ENCODE results near the gene C20orf141. TPM values are rescaled to one million over a fixed set of nuclear protein-coding genes. Genes with fewer than 3 reads are reported as not detected.
A peak's percentile ranks its signal among the peaks of the same experiment; 100 is the strongest.
"Not testable (repeated sequence)": the region's sequence is repeated elsewhere in the genome, so short reads cannot be mapped to it uniquely, and the experiment has no call there.

C20orf141 gene
- total and polyA plus RNA-seq, 5 donors, result not detected

- Histone ChIP-seq H3K9me3 (ENCODE audit: control insufficient read depth, low read length) (no peaks in the 10 kb centered on the region), H3K27me3 (ENCODE audit: control insufficient read depth, insufficient read depth) (no peaks in the 10 kb centered on the region), H3K4me3 (ENCODE audit: low read length) (peak within 1 kb of the TSS; percentile 9), H3K4me1 (ENCODE audit: control insufficient read depth, insufficient read depth, low read length) (no peaks in the 10 kb centered on the region), H3K27ac (ENCODE audit: low read length) (no peak within 1 kb of the TSS)
- ATAC-seq, result peak; percentile 32 to 45
- DNase-seq, result no peak
- WGBS, result 1% methylated on average over 51 of the region's 52 CpGs
- intact Hi-C loops (cut with DNase I), result no loop called here
Measured at GRCh38 chr20:2800521-2801285, 14.1 kb upstream of the C20orf141 start, which contains the start of gene CPXM1. TSS of gene CPXM1 (minus strand) at chr20:2800627. CDS start at chr20:2800572, 55 bp downstream.

- 12% methylated on average over 13 of the region's 13 CpGs for WGBS
- no peaks in the 10 kb centered on the region for H3K9me3 ChIP-seq (ENCODE audit: control insufficient read depth, low read length)
- intact Hi-C loops (cut with DNase I), result no loop called here
- no peak for ATAC-seq
- H3K27ac ChIP-seq (ENCODE audit: low read length), result no peak overlapping the region
- no peak overlapping the region for H3K4me3 ChIP-seq (ENCODE audit: low read length)
- H3K4me1 ChIP-seq (ENCODE audit: control insufficient read depth, insufficient read depth, low read length), result no peaks in the 10 kb centered on the region
- H3K27me3 ChIP-seq (ENCODE audit: control insufficient read depth, insufficient read depth), result no peaks in the 10 kb centered on the region
- no peak for DNase-seq
Measured at GRCh38 chr20:2801286-2801728, 13.5 kb upstream of the C20orf141 start.

- intact Hi-C loops (cut with DNase I), result no loop called here
- Histone ChIP-seq H3K4me1 (ENCODE audit: control insufficient read depth, insufficient read depth, low read length) (no peaks in the 10 kb centered on the region), H3K9me3 (ENCODE audit: control insufficient read depth, low read length) (no peaks in the 10 kb centered on the region), H3K27ac (ENCODE audit: low read length) (no peak overlapping the region), H3K4me3 (ENCODE audit: low read length) (no peak overlapping the region), H3K27me3 (ENCODE audit: control insufficient read depth, insufficient read depth) (peaks cover 2% of the 10 kb centered on the region)
- WGBS, result 48% methylated on average over 16 of the region's 16 CpGs
- DNase-seq, result no peak
- ATAC-seq, result no peak
Measured at GRCh38 chr20:2804041-2804828, 10.6 kb upstream of the C20orf141 start.

- intact Hi-C loops (cut with DNase I), result no loop called here
- peaks cover 2% of the 10 kb centered on the region for H3K27me3 ChIP-seq (ENCODE audit: control insufficient read depth, insufficient read depth)
- no peaks in the 10 kb centered on the region for H3K9me3 ChIP-seq (ENCODE audit: control insufficient read depth, low read length)
- ATAC-seq, result peak; percentile 56 to 58
- no peak overlapping the region for H3K27ac ChIP-seq (ENCODE audit: low read length)
- WGBS, result 9% methylated on average over 49 of the region's 49 CpGs
- DNase-seq, result peak in 1 of 3 donors; percentile 61
- no peaks in the 10 kb centered on the region for H3K4me1 ChIP-seq (ENCODE audit: control insufficient read depth, insufficient read depth, low read length)
- H3K4me3 ChIP-seq (ENCODE audit: low read length), result no peak overlapping the region
Measured at GRCh38 chr20:2804852-2805688, 9.7 kb upstream of the C20orf141 start.

GRCh38 chr20:2805689-2806350, 9.0 kb upstream of the C20orf141 start:
- DNase-seq, result no peak
- intact Hi-C loops (cut with DNase I), result no loop called here
- no peak for ATAC-seq
- no peak overlapping the region for H3K27ac ChIP-seq (ENCODE audit: low read length)
- no peaks in the 10 kb centered on the region for H3K4me1 ChIP-seq (ENCODE audit: control insufficient read depth, insufficient read depth, low read length)
- H3K27me3 ChIP-seq (ENCODE audit: control insufficient read depth, insufficient read depth), result peaks cover 2% of the 10 kb centered on the region
- H3K4me3 ChIP-seq (ENCODE audit: low read length), result no peak overlapping the region
- no peaks in the 10 kb centered on the region for H3K9me3 ChIP-seq (ENCODE audit: control insufficient read depth, low read length)
- 26% methylated on average over 22 of the region's 22 CpGs for WGBS

GRCh38 chr20:2806351-2806701, 8.5 kb upstream of the C20orf141 start:
- peaks cover 2% of the 10 kb centered on the region for H3K27me3 ChIP-seq (ENCODE audit: control insufficient read depth, insufficient read depth)
- 44% methylated on average over 4 of the region's 4 CpGs for WGBS
- H3K4me1 ChIP-seq (ENCODE audit: control insufficient read depth, insufficient read depth, low read length), result no peaks in the 10 kb centered on the region
- no peak overlapping the region for H3K4me3 ChIP-seq (ENCODE audit: low read length)
- H3K27ac ChIP-seq (ENCODE audit: low read length), result no peak overlapping the region
- DNase-seq (no peak), ATAC-seq (no peak)
- H3K9me3 ChIP-seq (ENCODE audit: control insufficient read depth, low read length), result no peaks in the 10 kb centered on the region
- intact Hi-C loops (cut with DNase I), result no loop called here

- DNase-seq, result no peak
- ATAC-seq, result no peak
- WGBS, result 78% methylated on average over 4 of the region's 4 CpGs
- H3K27me3 ChIP-seq (ENCODE audit: control insufficient read depth, insufficient read depth), result peaks cover 2% of the 10 kb centered on the region
- no peaks in the 10 kb centered on the region for H3K9me3 ChIP-seq (ENCODE audit: control insufficient read depth, low read length)
- no peaks in the 10 kb centered on the region for H3K4me1 ChIP-seq (ENCODE audit: control insufficient read depth, insufficient read depth, low read length)
- intact Hi-C loops (cut with DNase I), result no loop called here
- H3K27ac ChIP-seq (ENCODE audit: low read length), result no peak overlapping the region
- H3K4me3 ChIP-seq (ENCODE audit: low read length), result no peak overlapping the region
Measured at GRCh38 chr20:2807019-2807418, 7.8 kb upstream of the C20orf141 start.

- ATAC-seq; H3K27me3 ChIP-seq (ENCODE audit: control insufficient read depth, insufficient read depth); H3K4me3 ChIP-seq (ENCODE audit: low read length); H3K4me1 ChIP-seq (ENCODE audit: control insufficient read depth, insufficient read depth, low read length); H3K9me3 ChIP-seq (ENCODE audit: control insufficient read depth, low read length); H3K27ac ChIP-seq (ENCODE audit: low read length); DNase-seq; intact Hi-C loops (cut with DNase I): not testable (repeated sequence)
- 79% methylated on average over 9 of the region's 9 CpGs for WGBS
Measured at GRCh38 chr20:2807929-2808328, 6.9 kb upstream of the C20orf141 start.

- Histone ChIP-seq H3K27ac (ENCODE audit: low read length) (no peak overlapping the region), H3K4me1 (ENCODE audit: control insufficient read depth, insufficient read depth, low read length) (no peaks in the 10 kb centered on the region), H3K4me3 (ENCODE audit: low read length) (no peak overlapping the region), H3K27me3 (ENCODE audit: control insufficient read depth, insufficient read depth) (peaks cover 2% of the 10 kb centered on the region), H3K9me3 (ENCODE audit: control insufficient read depth, low read length) (no peaks in the 10 kb centered on the region)
- ATAC-seq (no peak), DNase-seq (no peak)
- intact Hi-C loops (cut with DNase I), result no loop called here
- 88% methylated on average over 10 of the region's 10 CpGs for WGBS
Measured at GRCh38 chr20:2809690-2810089, 5.1 kb upstream of the C20orf141 start.

GRCh38 chr20:2812189-2812588, 2.6 kb upstream of the C20orf141 start:
- 73% methylated on average over 3 of the region's 3 CpGs for WGBS
- Histone ChIP-seq H3K9me3 (ENCODE audit: control insufficient read depth, low read length) (no peaks in the 10 kb centered on the region), H3K27me3 (ENCODE audit: control insufficient read depth, insufficient read depth) (peaks cover 2% of the 10 kb centered on the region), H3K4me3 (ENCODE audit: low read length) (no peak overlapping the region), H3K4me1 (ENCODE audit: control insufficient read depth, insufficient read depth, low read length) (no peaks in the 10 kb centered on the region), H3K27ac (ENCODE audit: low read length) (no peak overlapping the region)
- intact Hi-C loops (cut with DNase I), result no loop called here
- ATAC-seq (no peak), DNase-seq (no peak)
